SIG-M5 (cell line): ENCODE measurements around the gene AKT1.

Experiments
- DNase-seq: peaks from one replicate; lab custom pipeline; 2025; lab: John Stamatoyannopoulos, UW

AKT1 gene

DNA sequence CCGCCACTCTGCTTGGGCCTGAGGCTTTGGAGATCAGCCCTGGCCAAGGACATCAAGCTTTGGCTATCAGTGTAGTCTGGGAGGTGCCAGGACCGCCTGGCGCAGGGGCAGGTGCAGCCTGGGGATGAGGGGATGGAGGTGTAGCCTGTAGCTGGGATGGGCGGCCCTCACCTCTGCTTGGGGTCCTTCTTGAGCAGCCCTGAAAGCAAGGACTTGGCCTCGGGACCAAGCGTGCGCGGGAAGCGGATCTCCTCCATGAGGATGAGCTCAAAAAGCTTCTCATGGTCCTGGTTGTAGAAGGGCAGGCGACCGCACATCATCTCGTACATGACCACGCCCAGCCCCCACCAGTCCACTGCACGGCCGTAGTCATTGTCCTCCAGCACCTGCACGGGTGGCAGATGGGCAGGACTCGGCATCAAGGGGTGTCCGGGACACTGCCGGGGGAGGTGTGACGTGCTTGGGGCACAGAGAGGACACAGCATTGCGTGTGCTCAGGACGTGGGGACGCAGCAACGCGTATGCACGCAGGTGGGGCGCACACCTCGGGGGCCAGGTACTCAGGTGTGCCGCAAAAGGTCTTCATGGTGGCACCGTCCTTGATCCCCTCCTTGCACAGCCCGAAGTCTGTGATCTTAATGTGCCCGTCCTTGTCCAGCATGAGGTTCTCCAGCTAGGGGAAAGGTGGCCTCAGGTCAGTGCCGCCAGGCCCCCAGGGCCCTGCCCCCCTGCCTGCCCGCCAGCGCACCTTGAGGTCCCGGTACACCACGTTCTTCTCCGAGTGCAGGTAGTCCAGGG, 22.6 kb downstream of the AKT1 start:
- no peak for DNase-seq

DNA sequence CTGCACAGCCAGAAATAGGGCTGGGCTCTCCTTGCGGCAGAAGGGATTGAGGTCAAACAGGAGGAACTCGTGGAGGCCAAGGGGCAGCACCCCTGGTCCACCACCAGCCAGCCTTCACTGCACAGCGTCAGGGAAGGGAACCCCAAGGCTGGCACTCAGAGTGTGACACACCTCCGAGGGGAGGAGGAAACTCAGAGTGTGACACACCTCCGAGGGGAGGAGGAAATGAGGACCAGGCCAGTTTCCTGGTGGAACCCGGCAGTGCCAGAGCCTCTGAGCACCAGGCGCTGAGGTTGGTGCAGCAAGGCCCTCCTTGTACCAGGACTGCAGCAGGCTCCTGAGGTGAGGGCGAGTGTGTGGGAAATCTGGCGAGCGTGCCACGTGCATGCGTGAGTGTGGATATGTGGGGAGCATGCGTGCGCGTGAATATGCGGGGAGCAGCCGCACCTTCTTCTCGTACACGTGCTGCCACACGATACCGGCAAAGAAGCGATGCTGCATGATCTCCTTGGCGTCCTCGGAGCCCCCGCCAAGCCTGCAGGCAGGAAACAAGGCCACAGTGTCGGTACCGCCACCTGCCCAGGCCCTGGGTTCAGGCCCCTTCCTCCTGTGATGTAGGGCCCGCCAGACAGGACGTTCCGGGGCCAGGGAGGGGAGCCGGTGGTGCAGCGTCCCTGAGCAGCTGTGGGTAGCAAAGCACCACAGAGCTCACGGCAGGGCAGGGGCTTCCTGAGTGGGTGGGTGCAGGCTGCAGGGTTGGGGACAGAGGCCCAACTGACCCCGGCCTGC, 23.4 kb downstream of the AKT1 start:
- DNase-seq, result no peak

DNA sequence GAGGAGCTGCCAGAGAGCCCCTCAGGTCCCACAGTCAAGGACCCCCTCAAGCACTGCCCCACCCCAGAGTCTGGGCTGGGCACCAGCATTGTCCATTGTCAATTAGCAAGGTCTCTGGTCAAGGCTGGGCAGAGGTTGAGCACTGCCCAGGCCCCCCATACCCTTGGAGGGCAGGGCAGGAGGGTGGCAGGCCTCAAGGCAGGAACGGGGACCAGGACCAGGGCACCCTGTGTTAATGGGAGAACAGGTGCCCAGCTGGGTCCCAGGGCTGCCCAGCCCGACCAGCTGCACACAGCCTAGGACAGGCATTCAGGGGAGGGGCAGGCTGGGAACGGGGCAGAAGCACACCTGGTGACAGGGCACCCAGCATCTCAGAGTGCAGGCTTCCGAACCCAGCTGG, 24.2 kb downstream of the AKT1 start:
- no peak for DNase-seq

DNA sequence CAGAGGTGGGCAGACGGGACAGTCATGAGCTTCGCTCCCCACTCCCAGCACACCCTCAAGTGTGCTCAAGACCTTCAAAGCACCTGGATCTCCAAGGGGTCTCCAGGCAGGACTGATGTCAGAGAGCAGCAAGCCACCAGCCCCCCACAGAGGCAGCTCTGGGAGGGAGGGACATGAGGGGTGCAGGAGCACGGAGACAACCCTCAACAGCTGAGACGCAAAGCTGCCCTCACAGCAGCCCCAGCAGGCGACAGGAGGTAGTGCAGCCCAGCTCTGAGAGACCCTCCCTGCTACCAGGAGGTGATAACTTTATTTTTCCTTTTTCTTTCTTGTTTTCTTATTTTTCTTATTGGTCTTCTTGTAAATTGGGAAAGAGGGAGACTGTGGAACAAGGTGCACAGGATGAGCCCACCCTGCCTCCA, 24.7 kb downstream of the AKT1 start:
- DNase-seq, result no peak

DNA sequence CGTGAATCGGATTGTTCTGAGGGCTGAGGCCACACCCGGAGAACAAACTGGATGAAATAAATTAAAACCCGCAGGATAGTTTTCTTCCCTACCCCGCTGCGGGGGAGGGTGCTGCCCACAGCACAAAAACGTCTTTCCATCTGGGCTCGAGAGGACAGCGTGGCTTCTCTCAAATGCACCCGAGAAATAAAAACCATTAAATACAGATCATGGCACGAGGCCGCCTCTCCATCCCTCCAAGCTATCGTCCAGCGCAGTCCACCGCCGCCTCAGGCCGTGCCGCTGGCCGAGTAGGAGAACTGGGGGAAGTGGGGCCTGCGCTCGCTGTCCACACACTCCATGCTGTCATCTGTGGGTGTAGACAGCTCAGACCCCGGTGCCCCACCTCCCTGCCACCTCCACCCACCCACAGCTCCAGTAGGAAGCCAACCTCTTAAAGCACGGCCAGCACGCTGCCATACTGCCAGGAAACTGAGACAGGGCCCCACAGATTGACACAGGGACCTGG, 25.4 kb downstream of the AKT1 start:
- no peak for DNase-seq

DNA sequence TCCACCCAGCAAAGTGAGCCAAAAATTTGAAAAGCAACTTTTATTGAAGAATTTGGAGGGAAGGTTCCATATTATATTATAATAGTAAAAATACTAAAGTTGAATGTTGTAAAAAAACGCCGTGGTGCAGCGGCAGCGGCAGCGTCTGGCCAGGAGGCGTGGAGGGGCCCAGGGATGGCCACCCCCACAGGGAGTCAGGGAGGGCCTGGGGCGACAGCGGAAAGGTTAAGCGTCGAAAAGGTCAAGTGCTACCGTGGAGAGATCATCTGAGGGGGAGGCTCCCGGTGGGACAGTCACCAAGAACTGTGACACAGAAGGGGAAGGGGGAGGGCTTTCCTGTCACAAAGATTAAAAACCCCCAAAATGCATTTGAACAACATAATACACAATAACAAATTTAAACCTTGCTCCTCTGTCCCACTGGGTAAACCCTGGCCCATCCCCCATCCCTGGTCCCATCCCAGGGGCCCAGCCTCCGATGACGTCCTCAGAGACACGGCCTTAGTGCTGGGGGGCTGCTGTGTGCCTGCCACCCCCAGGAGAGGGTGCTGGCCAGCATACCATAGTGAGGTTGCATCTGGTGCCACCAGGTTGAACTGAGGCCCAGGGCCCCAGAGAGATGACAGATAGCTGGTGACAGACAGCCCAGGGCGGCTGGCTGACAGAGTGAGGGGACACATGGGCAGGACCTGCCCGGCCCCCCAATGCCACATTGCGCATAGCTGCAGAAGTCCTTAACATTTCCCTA, 26.1 kb downstream of the AKT1 start:
- no peak for DNase-seq

DNA sequence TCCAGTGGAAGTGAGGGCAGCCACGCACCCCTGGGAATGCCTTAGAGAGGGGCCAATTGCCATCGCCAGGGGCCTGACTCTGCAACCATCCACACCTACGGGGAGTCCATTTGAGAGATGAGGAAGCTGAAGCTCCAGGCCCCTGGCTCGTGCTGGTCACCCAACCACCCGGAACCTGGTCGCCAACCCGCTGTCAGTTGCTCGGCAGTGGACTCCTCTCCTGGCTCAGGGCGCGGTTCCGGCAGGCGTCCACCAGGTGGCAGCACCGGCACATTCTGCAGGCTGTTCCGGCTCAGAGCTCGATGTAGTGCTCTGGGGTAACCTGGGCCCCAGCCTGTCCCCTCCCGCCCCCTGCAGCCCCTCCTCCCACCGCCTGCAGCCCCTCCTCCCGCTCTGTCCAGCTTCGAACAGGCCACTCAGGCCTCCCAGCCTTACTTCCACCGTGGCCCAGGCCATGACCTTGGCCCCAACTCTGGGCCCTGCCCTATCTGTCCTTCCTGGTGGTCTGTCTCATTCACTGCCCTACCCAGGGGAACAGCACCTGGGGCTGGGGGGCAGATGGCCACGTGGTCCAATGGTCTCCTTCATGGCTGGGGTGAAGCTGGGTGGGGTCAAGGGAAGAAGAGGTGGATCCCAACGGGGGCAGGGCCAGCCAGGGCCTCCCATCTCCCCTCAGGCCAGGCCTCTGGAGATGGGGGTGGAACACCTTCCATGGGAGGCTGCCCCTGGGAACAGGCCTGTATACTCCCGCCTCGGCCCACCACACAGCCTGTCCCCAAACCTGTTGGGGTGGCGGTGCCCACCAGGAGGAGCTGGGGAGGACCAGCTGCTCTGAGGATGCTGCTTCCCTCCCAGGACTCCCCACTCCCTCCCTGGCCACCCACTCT, 26.9 kb downstream of the AKT1 start:
- DNase-seq, result no peak

DNA sequence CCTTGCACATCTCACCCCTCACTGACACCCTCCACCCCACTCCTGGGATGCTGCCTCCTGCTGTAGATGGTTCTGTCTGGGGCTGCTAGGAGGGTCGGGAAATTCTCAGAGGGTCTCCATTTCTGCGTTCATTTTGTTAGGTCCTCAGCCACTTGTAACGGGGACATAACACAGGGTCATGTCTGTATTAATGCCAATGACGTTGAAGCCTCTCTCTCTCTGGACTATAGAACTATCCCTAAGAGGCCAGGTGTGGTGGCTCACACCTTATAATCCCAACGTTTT, 28.0 kb downstream of the AKT1 start:
- no peak for DNase-seq

DNA sequence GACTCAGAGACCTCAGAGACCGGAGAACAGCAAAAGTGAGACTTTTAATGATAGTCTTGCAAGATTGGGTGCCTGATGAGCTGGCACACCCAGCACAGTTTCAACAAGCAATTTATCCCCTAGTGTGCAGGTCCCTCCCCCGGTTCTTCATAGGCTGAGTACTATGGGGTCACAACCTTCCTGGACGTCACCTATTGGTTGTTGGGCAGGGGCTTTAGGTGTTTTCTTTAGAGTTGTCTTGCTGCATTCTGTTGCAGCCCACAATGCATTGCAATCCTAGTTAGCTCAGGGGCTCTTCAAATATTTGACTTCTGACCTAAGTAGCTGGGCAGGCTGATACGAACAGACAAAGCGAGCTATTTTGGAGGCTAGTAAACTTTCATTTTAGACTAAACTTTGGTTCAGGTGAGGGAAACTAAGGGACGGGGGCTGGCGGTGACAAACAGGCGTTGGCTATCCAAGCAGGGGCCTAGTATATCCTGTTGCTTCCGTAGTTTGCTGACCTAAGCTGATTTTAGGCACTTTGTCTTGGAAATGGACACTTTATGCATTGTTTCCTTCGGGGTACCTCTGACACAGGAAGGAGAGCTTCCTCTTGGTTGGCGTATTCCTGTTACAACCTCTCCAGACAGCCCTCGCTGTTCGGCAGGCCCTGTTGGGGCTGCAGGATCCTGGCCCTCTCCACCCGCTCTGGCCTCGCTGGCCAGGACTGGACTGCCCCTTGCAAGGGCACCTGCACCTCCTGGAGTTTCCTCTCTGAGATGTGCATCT, 28.5 kb downstream of the AKT1 start:
- DNase-seq, result no peak

DNA sequence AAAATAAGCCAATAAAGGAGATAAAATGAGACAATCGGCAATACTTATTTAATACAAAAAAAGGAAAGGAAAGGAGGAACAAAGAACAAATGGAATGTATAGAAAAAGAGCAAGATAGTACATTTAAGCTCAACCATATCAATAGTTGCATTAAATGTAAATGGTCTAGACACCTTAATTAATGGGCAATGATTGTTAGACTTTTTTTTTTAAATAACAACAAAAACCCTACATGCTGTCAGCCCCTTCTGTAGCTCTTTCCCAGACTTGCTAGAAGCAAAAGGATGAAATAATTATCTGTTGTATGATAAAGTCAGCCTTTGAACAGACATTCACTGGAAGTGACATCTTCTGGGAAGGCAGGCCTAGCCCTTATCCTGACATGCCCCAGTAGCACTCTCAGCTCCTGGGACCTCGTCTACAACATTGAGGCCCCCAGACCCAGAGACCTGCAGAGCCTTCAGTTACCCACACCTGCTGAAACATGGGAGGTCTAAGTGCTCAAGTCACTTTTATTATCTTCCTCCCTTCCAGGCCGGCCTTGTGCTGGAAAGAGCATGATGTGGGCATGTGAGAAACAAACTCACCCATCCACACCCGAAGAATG, 29.2 kb downstream of the AKT1 start:
- no peak for DNase-seq

DNA sequence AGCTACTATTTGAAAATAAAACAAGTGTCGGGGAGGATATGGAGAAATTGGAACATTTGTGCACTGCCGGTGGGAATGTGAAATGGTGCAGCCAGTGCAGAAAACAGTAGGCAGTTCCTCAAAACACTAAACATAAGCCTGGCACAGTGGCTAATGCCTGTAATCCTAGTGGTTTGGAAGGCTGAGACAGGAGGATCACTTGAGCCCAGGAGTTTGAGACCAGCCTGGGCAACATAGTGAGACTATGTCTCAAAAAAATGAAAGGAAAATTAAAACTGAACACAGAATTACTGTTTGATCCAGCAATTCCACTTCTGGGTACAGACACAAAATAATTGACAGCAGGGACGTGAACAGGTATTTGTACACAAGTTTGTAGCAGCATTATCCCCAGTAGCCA, 30.0 kb downstream of the AKT1 start:
- DNase-seq, result no peak

DNA sequence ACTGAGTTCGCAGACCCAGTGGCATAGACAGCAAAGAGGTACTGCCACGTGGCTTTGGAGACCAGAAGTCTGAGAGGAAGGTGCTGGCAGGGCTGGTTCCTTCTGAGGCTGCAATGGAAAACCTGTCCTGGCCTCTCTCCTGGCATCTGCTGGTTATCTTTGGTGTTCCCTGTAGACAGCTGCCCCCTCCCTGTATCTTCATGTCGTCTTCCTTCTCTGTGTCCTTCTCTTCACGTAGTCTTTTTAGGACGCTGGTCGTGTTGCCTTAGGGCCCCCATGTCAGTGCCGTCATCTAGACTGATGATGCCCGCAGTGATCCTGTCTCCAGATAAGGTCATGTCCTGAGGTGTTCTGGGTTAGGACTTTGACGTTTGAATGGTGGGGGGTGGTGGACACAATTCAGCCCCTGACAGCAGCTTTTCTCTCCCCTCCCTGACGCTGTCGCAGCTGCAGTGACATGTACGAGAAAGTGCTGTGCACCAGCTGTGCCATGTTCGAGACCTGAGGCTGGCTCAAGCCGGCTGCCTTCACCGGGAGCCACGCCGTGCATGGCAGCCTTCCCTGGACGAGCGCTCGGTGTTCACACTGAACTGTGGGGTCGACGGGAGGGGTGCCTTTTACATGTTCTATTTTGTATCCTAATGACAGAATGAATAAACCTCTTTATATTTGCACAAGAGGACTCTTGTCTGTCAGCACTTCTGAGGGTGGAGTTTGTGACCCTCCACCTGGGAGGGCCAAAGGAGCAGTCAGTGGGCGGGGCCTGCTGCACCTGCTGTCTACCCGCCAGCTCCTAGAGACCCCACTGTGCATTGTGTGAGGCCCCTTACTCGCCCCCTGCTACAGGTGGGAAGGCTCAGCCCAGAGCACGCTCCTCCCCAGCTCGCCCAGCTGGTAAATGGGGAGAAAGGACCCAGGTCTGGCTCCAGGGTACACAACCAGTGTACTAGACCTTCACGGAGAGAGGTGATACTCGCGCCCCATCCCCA, 36.3 kb downstream of the AKT1 start:
- DNase-seq, result no peak

DNA sequence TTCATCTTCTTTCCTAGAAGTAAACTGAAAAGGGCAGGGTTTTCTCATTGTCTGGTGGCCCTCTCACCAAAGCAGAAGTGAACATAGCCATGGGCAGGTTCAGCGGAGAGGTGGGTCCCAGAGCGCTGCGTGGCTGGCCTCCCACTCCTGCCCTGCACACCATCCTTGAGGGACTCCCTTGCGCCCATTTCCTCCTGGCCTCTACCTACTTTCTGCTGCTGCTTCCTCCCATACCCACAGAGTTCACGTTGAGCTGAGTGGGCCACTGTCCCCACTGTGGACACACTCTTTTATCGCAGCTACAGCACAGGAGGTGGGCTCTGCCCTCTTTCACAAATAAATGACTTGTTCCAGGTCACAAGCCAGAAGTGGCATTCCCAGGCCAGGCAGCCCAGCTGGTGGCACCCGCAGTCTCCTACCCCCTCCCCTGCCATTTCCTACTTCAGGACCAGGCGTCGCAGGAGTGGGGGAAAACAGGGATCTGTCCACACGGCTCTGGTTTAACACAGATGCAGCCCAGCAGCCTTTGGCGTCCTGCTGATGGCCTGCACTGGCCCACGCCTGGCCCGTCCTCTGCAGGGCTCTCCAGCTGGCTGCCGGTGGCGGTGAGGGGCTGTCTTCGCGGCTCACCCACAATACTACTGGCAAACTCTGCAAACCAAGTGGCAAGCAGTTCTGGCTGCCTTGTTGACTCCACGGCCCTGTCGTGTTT, 37.7 kb downstream of the AKT1 start:
- no peak for DNase-seq

DNA sequence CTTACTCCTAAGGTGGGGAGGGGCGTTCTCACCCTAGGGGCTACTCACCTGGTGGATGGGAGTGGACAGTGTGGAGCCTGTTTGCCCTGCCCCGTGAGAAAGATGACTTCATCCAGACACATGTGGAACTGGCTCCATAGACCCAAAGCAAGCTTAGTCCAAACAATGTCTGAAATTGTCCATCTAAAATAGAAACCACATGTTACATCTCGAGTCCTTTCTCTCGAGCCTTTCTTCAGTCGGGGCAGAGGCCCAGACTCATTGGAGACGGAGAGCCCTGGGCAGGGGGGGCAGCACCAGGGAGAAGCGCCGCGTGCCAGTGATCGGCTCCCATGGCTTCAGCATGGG, 38.3 kb downstream of the AKT1 start:
- no peak for DNase-seq

DNA sequence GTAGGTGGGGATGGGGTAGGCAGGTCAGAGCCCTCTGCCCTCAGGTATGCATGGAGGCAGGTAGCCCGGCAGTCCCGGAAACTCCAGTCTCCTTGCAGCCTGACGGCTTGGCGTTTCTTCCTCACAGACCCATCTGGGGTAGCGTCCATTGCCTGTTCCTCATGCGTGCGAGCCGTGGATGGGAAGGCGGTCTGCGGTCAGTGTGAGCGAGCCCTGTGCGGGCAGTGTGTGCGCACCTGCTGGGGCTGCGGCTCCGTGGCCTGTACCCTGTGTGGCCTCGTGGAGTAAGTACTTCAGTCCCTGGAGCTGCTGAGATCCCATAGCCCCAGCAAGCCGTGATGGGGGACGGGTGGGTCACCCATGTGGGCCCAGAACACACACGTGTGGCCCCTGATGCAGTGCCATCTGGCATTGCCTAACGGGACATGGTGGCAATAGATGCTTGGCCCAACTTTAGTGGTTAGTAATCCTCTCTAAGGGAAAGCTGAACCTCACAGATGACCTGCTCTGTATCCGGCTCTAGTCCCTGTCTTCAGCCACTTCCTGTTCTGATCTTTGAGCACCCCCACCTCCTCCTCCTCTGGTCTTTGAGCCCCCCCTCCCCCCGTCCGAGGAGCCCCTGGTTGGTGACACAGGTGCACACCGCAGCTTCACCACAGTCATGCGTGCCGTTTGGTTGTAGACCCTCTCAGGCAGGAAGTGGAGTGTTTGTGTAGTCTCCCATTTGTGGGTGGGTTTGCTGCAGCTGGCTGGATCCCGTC, 38.9 kb downstream of the AKT1 start:
- DNase-seq, result no peak

DNA sequence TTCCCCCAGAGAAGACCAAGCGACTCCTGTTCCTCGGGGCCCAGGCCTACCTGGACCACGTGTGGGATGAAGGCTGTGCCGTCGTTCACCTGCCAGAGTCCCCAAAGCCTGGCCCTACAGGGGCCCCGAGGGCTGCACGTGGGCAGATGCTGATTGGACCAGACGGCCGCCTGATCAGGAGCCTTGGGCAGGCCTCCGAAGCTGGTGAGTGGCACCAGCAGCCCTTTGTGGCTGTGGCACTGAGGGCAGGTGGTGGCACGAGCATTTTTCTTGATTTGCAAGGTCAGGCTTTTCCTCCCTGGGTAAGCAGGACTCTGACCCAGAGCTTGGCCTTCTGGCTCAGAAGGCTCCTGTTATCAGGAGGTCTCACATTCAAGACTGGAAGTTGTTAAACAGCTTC, 39.9 kb downstream of the AKT1 start:
- DNase-seq, result no peak

DNA sequence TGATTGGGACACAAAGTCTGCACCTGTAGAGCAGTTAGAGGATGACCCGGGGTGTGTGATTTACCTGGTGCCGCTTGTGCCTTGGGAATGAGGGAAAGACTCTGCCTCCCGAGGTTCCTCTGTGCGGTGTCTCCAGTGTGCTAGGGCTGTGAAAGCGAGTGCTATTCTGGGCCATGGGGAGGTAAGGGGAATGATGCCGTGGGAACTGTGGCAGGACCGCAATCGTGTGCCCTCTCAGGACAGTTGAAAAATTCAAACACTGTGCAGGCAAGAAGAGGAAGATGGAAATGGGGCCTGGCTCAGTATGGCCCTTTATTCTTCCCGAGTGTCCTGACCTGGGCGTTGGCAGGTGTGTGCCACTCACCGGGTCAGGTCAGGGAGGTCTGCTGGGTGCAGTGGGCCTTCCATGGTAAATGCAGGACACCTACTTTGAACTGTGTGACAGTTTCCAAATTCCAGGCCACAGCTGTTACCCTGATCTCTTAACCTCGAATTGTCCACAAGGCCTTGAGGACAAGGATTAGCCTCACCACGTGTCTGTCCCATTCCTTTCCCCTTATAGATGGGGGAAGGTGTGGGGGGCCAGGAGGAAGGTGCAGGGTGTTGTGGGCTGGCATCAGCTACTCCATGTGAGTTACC, 41.2 kb downstream of the AKT1 start:
- no peak for DNase-seq
